Adipocyte (in vitro differentiated cells): ENCODE results near the gene ADAR.

ENCODE experiments used
- DNase-seq: peaks from one replicate; pipeline ENCODE4 v3.0.0-alpha.2; 2015; ENCODE audit warnings: low read depth
- H3K27me3 ChIP-seq: replicated peaks from 2 replicates; pipeline ENCODE4 v1.7.0; 2013; ENCODE audit warnings: mild to moderate bottlenecking, low read length, moderate library complexity; ENCODE audit not compliant: control insufficient read depth, insufficient read depth
- H3K36me3 ChIP-seq: 2 replicates; pipeline ENCODE4 v1.7.0; 2013; ENCODE audit warnings: low read length, mild to moderate bottlenecking, moderate library complexity; ENCODE audit not compliant: control insufficient read depth, insufficient read depth, severe bottlenecking
- H3K4me1 ChIP-seq: 2 replicates; pipeline ENCODE4 v1.7.0; 2013; ENCODE audit warnings: mild to moderate bottlenecking, low read length, moderate library complexity; ENCODE audit not compliant: control insufficient read depth, insufficient read depth
- H3K4me3 ChIP-seq: 2 replicates; pipeline ENCODE4 v1.7.0; 2013; ENCODE audit warnings: mild to moderate bottlenecking, low read length, moderate library complexity
- H3K9ac ChIP-seq: 2 replicates; pipeline ENCODE4 v1.7.0; 2013; ENCODE audit warnings: mild to moderate bottlenecking, low read length, moderate library complexity
- H3K9me3 ChIP-seq: 2 replicates; pipeline ENCODE4 v1.7.0; 2013; ENCODE audit warnings: mild to moderate bottlenecking, low read length, moderate library complexity; ENCODE audit not compliant: control insufficient read depth

ADAR gene

GRCh38 chr1:154579374-154579773 lies 28.6 kb downstream of the ADAR start:
- H3K27me3 ChIP-seq = no peaks in the 10 kb centered on the region
- no peak for DNase-seq
- H3K9ac ChIP-seq = no peak overlapping the region
- peaks cover 61% of the 10 kb centered on the region for H3K36me3 ChIP-seq
- peaks cover 12% of the 10 kb centered on the region for H3K4me1 ChIP-seq
- H3K4me3 ChIP-seq = no peak overlapping the region
- H3K9me3 ChIP-seq = no peaks in the 10 kb centered on the region

- no peaks in the 10 kb centered on the region for H3K27me3 ChIP-seq
- H3K36me3 ChIP-seq = peaks cover 48% of the 10 kb centered on the region
- H3K4me1 ChIP-seq = peaks cover 12% of the 10 kb centered on the region
- H3K9me3 ChIP-seq = no peaks in the 10 kb centered on the region
- DNase-seq = no peak
- H3K9ac ChIP-seq = no peak overlapping the region
- no peak overlapping the region for H3K4me3 ChIP-seq
These were observed 29.9 kb downstream of the ADAR start for GRCh38 chr1:154578058-154578418.

DNA sequence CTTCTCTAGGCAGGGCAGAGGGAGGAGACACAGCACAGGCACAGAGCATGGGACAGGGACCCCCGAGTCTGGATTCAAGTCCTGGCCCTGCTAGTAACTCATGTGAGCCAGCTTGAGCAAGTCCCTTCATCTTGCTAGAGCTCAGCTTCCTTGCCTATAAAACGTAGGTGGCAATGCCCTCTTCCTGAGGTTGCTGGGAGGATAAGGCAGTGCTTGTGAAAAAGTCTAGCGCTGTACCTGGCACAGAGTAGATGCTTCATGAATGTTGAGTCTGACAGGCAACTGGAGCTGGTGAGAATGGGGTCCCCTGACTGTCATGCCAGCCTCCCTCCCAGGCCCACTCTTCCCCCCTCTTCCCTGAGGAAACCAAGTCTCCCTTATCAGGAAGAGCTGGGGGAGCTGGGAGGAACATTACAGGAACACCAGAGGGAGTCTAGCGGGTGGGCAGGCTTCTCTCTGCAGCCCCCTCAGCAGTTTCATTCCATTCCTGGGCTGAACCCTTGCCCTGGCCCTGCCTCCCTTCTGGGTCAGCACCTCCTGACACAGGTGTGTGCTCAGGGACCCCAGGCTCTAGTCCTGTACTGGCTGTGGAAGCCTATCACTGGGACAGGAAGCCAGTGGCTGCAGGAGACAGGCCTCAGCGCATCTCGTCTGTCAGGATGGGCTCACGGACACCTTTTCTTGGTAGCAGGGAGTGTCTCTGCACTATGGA lies 30.5 kb downstream of the ADAR start:
- Histone ChIP-seq H3K4me1 (peaks cover 12% of the 10 kb centered on the region), H3K27me3 (no peaks in the 10 kb centered on the region), H3K9ac (no peak overlapping the region), H3K36me3 (peaks cover 42% of the 10 kb centered on the region), H3K4me3 (no peak overlapping the region), H3K9me3 (no peaks in the 10 kb centered on the region)
- DNase-seq = no peak

- Histone ChIP-seq H3K27me3 (peaks cover 6% of the 10 kb centered on the region), H3K9me3 (no peaks in the 10 kb centered on the region), H3K36me3 (peaks cover 30% of the 10 kb centered on the region), H3K4me1 (peaks cover 12% of the 10 kb centered on the region), H3K4me3 (no peak overlapping the region), H3K9ac (no peak overlapping the region)
- no peak for DNase-seq
These were observed 31.9 kb downstream of the ADAR start for GRCh38 chr1:154575951-154576566.

DNA sequence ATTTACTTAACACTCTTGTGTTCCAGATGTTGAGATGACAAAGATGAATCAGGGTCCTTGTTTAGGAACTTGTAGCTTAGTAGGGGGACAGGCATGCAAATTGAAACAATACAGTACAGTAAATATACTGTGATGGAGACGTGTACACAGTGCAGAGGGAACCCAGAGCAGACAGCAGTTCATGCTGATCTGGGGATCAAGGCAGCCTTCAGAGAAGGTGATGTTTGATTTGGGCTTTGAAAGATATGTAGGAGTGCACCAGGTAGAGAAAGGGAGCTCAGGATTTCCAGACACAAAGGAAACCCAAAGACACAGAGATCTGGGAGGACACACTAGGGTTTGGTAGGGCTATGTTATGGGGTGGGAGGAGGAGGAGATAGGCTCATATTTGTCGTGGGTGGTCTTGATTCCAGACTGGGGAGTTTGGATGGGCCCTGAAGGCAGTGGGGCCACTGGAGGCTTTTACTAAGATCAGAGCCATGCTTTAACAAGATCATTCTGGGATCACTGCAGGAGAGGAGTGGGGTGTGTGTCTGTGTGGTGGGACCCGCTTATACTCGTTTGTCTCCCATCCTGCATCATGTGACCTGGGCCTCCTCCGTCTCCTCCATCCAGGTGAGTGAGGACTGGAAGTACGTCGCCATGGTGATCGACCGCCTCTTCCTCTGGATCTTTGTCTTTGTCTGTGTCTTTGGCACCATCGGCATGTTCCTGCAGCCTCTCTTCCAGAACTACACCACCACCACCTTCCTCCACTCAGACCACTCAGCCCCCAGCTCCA lies 32.6 kb downstream of the ADAR start:
- H3K9ac ChIP-seq = no peak overlapping the region
- peaks cover 13% of the 10 kb centered on the region for H3K27me3 ChIP-seq
- H3K4me3 ChIP-seq = no peak overlapping the region
- H3K4me1 ChIP-seq = peaks cover 12% of the 10 kb centered on the region
- peaks cover 23% of the 10 kb centered on the region for H3K36me3 ChIP-seq
- H3K9me3 ChIP-seq = no peaks in the 10 kb centered on the region
- DNase-seq = no peak

DNA sequence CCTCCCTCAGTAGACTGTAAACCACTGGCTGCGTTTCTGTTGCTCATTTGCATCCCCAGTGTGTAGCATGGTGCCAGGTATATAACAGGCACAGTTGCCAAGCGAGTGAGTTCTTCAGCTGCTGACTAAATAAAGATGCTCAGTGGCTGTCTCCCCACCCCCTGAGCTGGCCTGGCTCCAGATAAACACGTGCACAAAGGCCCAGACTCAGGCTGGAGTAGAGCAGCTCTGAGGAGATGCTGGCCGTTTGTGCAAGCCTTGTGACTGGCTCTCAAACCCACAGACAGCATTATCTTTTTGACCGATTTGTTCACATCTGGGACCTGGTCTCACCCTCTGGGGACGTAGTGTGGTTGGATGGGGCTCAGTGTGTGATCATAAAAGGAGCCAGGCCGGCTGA lies 33.3 kb downstream of the ADAR start:
- DNase-seq = no peak
- Histone ChIP-seq H3K4me1 (peaks cover 12% of the 10 kb centered on the region), H3K36me3 (peaks cover 17% of the 10 kb centered on the region), H3K27me3 (peaks cover 19% of the 10 kb centered on the region), H3K9ac (no peak overlapping the region), H3K9me3 (no peaks in the 10 kb centered on the region), H3K4me3 (no peak overlapping the region)

- Histone ChIP-seq H3K9ac (no peak overlapping the region), H3K9me3 (no peaks in the 10 kb centered on the region), H3K36me3 (peaks cover 2% of the 10 kb centered on the region), H3K27me3 (peaks cover 31% of the 10 kb centered on the region), H3K4me1 (peaks cover 8% of the 10 kb centered on the region), H3K4me3 (no peak overlapping the region)
- no peak for DNase-seq
These were observed 34.8 kb downstream of the ADAR start for GRCh38 chr1:154573168-154573510.

DNA sequence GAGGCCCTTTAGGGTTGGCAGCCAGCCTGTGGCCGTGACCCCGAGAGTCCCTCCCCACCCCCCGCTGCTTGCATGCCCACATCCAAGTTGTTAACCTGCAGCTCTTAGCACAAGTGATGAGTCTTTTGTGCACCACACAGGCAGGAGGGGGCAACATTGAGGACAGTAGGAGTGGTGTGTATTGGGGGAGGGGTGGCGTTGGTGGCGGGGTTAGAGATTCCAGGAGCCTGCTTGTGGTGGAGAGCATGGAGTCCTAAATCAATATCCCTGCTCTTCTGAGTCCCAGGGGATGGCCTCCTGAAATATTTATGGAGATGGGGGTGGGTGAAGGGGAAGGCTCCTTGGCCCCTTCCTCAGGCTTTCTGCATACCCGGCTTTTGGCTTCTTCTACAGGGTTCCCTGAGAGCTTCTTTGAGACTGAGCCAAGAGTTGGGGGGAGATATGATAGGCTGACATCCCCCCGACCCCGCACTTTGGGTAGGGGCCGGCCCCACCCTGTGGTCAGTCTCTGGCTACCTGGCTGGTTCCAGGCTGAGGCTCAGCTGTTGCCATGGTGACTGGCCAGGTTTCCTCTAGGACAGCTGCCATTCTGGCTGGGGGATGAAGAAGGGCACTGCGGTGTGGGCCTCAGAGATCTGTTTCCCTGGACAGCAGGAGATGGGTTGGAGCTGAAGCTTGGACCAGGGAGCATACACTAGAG lies 35.4 kb downstream of the ADAR start:
- no peak overlapping the region for H3K9ac ChIP-seq
- H3K4me1 ChIP-seq = peaks cover 8% of the 10 kb centered on the region
- H3K9me3 ChIP-seq = no peaks in the 10 kb centered on the region
- no peaks in the 10 kb centered on the region for H3K36me3 ChIP-seq
- DNase-seq = no peak
- H3K27me3 ChIP-seq = peaks cover 34% of the 10 kb centered on the region
- no peak overlapping the region for H3K4me3 ChIP-seq

- Histone ChIP-seq H3K9ac (no peak overlapping the region), H3K9me3 (no peaks in the 10 kb centered on the region), H3K27me3 (peaks cover 41% of the 10 kb centered on the region), H3K4me1 (peaks cover 8% of the 10 kb centered on the region), H3K4me3 (no peak overlapping the region), H3K36me3 (no peaks in the 10 kb centered on the region)
- no peak for DNase-seq
These were observed 36.1 kb downstream of the ADAR start for GRCh38 chr1:154571964-154572288.

DNA sequence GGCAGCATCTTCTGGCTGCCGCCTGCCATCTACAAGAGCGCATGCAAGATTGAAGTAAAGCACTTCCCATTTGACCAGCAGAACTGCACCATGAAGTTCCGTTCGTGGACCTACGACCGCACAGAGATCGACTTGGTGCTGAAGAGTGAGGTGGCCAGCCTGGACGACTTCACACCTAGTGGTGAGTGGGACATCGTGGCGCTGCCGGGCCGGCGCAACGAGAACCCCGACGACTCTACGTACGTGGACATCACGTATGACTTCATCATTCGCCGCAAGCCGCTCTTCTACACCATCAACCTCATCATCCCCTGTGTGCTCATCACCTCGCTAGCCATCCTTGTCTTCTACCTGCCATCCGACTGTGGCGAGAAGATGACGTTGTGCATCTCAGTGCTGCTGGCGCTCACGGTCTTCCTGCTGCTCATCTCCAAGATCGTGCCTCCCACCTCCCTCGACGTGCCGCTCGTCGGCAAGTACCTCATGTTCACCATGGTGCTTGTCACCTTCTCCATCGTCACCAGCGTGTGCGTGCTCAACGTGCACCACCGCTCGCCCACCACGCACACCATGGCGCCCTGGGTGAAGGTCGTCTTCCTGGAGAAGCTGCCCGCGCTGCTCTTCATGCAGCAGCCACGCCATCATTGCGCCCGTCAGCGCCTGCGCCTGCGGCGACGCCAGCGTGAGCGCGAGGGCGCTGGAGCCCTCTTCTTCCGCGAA lies 36.6 kb downstream of the ADAR start:
- Histone ChIP-seq H3K9ac (no peak overlapping the region), H3K4me3 (no peak overlapping the region), H3K36me3 (no peaks in the 10 kb centered on the region), H3K27me3 (peaks cover 46% of the 10 kb centered on the region), H3K9me3 (no peaks in the 10 kb centered on the region), H3K4me1 (peaks cover 8% of the 10 kb centered on the region)
- DNase-seq = no peak
